HepG2 (cell line): ENCODE measurements around the gene AHCY. TPM values are rescaled to one million over a fixed set of nuclear protein-coding genes. Genes with fewer than 3 reads are reported as not detected.

Source experiments
- ATAC-seq: fragments of 200-7000 bp; cut with Tn5 transposase; 3 replicates; pipeline ENCODE4 v1.9.1; 2020; ENCODE audit warnings: mild to moderate bottlenecking, moderate library complexity
- BruUV-seq: library from RNA; stranded (reverse); fragments of 400-500 nt; replicated peaks from 2 replicates; lab custom pipeline; 2021; lab: Mats Ljungman, UMichigan
- CTCF ChIA-PET: fragments of 300-600 bp; formaldehyde crosslinking; extraction: SDS; loops from one replicate; lab custom pipeline; 2021; ENCODE audit warnings: low total read pairs, inconsistent platforms, low intra/inter-chr PET ratio; lab: Yijun Ruan, JAX
- POLR2A ChIA-PET: fragments of 350-600 bp; sonication (Branson Sonifier 250); formaldehyde crosslinking; loops from one replicate; lab custom pipeline; 2020; ENCODE audit warnings: antibody characterized with exemption, inconsistent platforms; lab: Yijun Ruan, JAX
- DNase-seq: peaks from one replicate; pipeline ENCODE4 v3.0.0-alpha.2; 2015; ENCODE audit warnings: low spot score
- FAIRE-seq: peaks from 3 replicates; lab custom pipeline; 2011; peaks lifted over from hg19 to GRCh38; lab: Jason Lieb, UNC
- H2AFZ ChIP-seq: one replicate; pipeline ENCODE4 v1.6.1; 2011; ENCODE audit warnings: low read length, inconsistent platforms
- H3K27ac ChIP-seq: fragments of 300-600 bp; 3 replicates; pipeline ENCODE4 v1.8.0; 2011; ENCODE audit warnings: mixed run types, mild to moderate bottlenecking, mixed read lengths, low read length, inconsistent platforms; ENCODE audit not compliant: insufficient read depth; ENCODE audit errors: extremely low read length
- H3K27me3 ChIP-seq, 2 experiments: fragments of 200-600 bp in 1 of 2; 2 replicates in 1 of 2; 3 replicates in 1 of 2; pipeline versions ENCODE4 v1.6.0 to v1.8.0; 2011; ENCODE audit warnings: low read length in 2 of 2, mild to moderate bottlenecking in 2 of 2, moderate library complexity in 2 of 2, inconsistent platforms in 1 of 2; ENCODE audit not compliant: insufficient read depth in 2 of 2, control insufficient read depth in 1 of 2
- H3K36me3 ChIP-seq, 2 experiments: fragments of 200-600 bp in 1 of 2; replicated peaks in 1 of 2; 2 replicates in 1 of 2; 3 replicates in 1 of 2; pipeline versions ENCODE4 v1.5.1 to v1.8.0; 2011; ENCODE audit warnings: low read length in 2 of 2, inconsistent platforms in 1 of 2; ENCODE audit not compliant: insufficient read depth in 2 of 2, control insufficient read depth in 1 of 2
- H3K4me1 ChIP-seq: 2 replicates; pipeline ENCODE4 v1.5.1; 2012; ENCODE audit warnings: low read length, inconsistent platforms; ENCODE audit not compliant: insufficient read depth
- H3K4me2 ChIP-seq: 2 replicates; pipeline ENCODE4 v1.6.0; 2011; ENCODE audit warnings: low read depth, low read length, inconsistent platforms
- H3K4me3 ChIP-seq, 3 experiments: fragments of 200-600 bp in 1 of 3; sonication (generic), shearing (Covaris generic) in 1 of 3; replicated peaks in 1 of 3; 2 replicates each; pipeline ENCODE4 v1.5.1; 2011 to 2016; ENCODE audit warnings: low read length in 3 of 3, inconsistent platforms in 2 of 3, low read depth in 2 of 3, mild to moderate bottlenecking in 2 of 3, control low read depth in 1 of 3, mixed read lengths in 1 of 3; ENCODE audit not compliant: insufficient read depth in 1 of 3
- H3K79me2 ChIP-seq: one replicate; pipeline ENCODE4 v1.6.1; 2011; ENCODE audit warnings: low read length, inconsistent platforms; ENCODE audit not compliant: insufficient read depth
- H3K9ac ChIP-seq: 2 replicates; pipeline ENCODE4 v1.6.0; 2011; ENCODE audit warnings: mild to moderate bottlenecking, low read depth, low read length, inconsistent platforms; ENCODE audit not compliant: insufficient read depth
- H3K9me3 ChIP-seq: 2 replicates; pipeline ENCODE4 v1.5.1; 2012; ENCODE audit warnings: mild to moderate bottlenecking, low read length
- H4K20me1 ChIP-seq: 2 replicates; pipeline ENCODE4 v1.6.0; 2011; ENCODE audit warnings: inconsistent platforms, mild to moderate bottlenecking, low read length, moderate library complexity; ENCODE audit not compliant: insufficient read depth
- RBAK ChIP-seq: sonication (generic); formaldehyde crosslinking; IDR thresholded peaks from 2 replicates; pipeline ENCODE4 v1.5.1; 2020; ENCODE audit warnings: mild to moderate bottlenecking, missing genetic modification reagents
- RBM39 ChIP-seq: fragments of 200-400 bp; formaldehyde crosslinking; IDR thresholded peaks from one replicate; pipeline ENCODE4 v1.6.1; 2018; ENCODE audit warnings: antibody characterized with exemption, mild to moderate bottlenecking, low read depth, low read length; ENCODE audit not compliant: poor library complexity, severe bottlenecking
- ZBTB38 ChIP-seq: sonication (generic); formaldehyde crosslinking; IDR thresholded peaks from 2 replicates; pipeline ENCODE4 v1.5.1; 2020; ENCODE audit warnings: mild to moderate bottlenecking, missing genetic modification reagents
- WGBS: methylation state at CpG from one replicate; pipeline ENCODE4 v1.1.6; 2017; ENCODE audit warnings: low lambda C conversion rate; 5-methylcytosine and 5-hydroxymethylcytosine counted together
- in situ Hi-C: cut with HindIII; loops from 2 replicates; pipeline ENCODE4 v1.10.0; 2017; ENCODE audit warnings: low pct_unique_long_range_greater_than_20kb; ENCODE audit not compliant: extremely low pct_ligation_motif_present
- intact Hi-C: fragments of 100-400 bp; cut with micrococcal nuclease; formaldehyde crosslinking; loops from one replicate; pipeline ENCODE4 v1.10.0; 2022; ENCODE audit not compliant: unreplicated experiment
- polyA plus RNA-seq, 8 experiments: library from polyadenylated mRNA; depleted of rRNA in 3 of 8; stranded (reverse) in 7 of 8; unstranded in 1 of 8; fragments of >200 nt; fragmentation: Illumina TruSeq in 4 of 8; extraction: Trizol in 4 of 8; gene quantifications; 2 replicates each; pipeline versions ENCODE4 v1.2.1 to v1.2.3, GENCODE V29; 2011 to 2016; ENCODE audit warnings: low read depth in 4 of 8, missing spikeins in 1 of 8, mixed read lengths in 1 of 8; ENCODE audit not compliant: insufficient read depth in 1 of 8
- total RNA-seq, 5 experiments: library from RNA; depleted of rRNA; stranded (reverse); fragments of >200 nt; fragmentation: Illumina TruSeq; extraction: Trizol; gene quantifications; 2 replicates each; pipeline ENCODE4 v1.2.3, GENCODE V29; 2016; ENCODE audit warnings: low read depth in 1 of 5
- TF ChIP-seq, protein P1 (sequence below): IDR thresholded peaks from 2 replicates; pipeline ENCODE4 v1.6.1; 2012; ENCODE audit warnings: low read depth, low read length, improper control_type of control experiment
- TF ChIP-seq, protein P2 (sequence below): sonication (generic); formaldehyde crosslinking; IDR thresholded peaks from 2 replicates; pipeline ENCODE4 v1.5.1; 2020; ENCODE audit warnings: mild to moderate bottlenecking, missing genetic modification reagents, borderline replicate concordance

The AHCY gene
- total and polyA plus RNA-seq, 2 of the 13 experiments (the other 11 are each of a cell fraction or from before 2014, with no cell fraction given) = 407 to 419 TPM

- no peak for FAIRE-seq
- 95% methylated on average over 12 of the region's 12 CpGs for WGBS
- peaks cover 6 to 7% of the 10 kb centered on the region in 2 experiments; a peak in 4 of 5 replicates for H3K36me3 ChIP-seq
These were observed 35.0 kb downstream of the AHCY start for GRCh38 chr20:34268145-34268544.

DNA sequence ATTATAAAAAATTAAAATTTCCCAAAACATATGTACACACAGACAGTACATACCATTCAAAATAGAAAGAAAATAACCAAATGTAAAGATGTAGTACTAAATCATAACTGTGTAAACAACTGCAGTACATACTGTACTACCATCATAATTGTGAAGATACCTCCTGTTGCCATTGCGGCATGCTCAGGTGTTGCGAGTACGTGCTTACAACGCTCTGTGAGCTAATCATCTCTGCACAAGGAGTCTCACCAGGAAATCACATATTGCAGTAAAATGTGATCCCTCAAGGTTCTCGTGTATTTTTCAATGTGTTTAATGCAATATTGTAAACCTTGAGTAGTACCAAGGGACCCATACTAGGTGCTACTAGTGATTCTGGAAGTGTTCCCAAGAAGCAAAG, 39.0 kb downstream of the AHCY start:
- Histone ChIP-seq H2AFZ (no peak overlapping the region), H3K4me3 (no peak overlapping the region), H3K27me3 (no peaks in the 10 kb centered on the region), H3K79me2 (no peaks in the 10 kb centered on the region), H3K4me1 (peaks cover 15% of the 10 kb centered on the region), H3K36me3 (no peaks in the 10 kb centered on the region; a peak in 2 of 5 replicates), H3K27ac (no peak overlapping the region), H3K9ac (no peak overlapping the region), H4K20me1 (no peaks in the 10 kb centered on the region), H3K4me2 (no peak overlapping the region), H3K9me3 (no peaks in the 10 kb centered on the region)
- FAIRE-seq = peak; percentile 26
- no TSS peak for BruUV-seq
- TF ChIP-seq RBAK = no peak
- TF ChIP-seq, protein P1, sequence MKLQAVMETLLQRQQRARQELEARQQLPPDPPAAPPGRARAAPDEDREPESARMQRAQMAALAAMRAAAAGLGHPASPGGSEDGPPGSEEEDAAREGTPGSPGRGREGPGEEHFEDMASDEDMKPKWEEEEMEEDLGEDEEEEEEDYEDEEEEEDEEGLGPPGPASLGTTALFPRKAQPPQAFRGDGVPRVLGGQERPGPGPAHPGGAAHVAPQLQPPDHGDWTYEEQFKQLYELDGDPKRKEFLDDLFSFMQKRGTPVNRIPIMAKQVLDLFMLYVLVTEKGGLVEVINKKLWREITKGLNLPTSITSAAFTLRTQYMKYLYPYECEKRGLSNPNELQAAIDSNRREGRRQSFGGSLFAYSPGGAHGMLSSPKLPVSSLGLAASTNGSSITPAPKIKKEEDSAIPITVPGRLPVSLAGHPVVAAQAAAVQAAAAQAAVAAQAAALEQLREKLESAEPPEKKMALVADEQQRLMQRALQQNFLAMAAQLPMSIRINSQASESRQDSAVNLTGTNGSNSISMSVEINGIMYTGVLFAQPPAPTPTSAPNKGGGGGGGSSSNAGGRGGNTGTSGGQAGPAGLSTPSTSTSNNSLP = 0 out of 2 replicates have a peak, but pooled peaks have one; percentile 16
- no peak for ATAC-seq
- ChIA-PET CTCF (no interaction called here), POLR2A (no interaction called here)
- in situ Hi-C loops = no loop called here
- DNase-seq = no peak
- intact Hi-C loops = no loop called here
- WGBS = 97% methylated on average over 5 of the region's 5 CpGs

More at GRCh38 chr20:34268145-34268544, 35.0 kb downstream of the AHCY start:
- no TSS peak for BruUV-seq
- Histone ChIP-seq H2AFZ (no peak overlapping the region), H3K27me3 (no peaks in the 10 kb centered on the region), H3K4me3 (no peak overlapping the region), H3K79me2 (no peaks in the 10 kb centered on the region), H3K4me2 (no peak overlapping the region), H3K9ac (no peak overlapping the region), H3K9me3 (no peaks in the 10 kb centered on the region), H3K4me1 (peaks cover 3% of the 10 kb centered on the region), H3K27ac (no peak overlapping the region), H4K20me1 (no peaks in the 10 kb centered on the region)
- ATAC-seq = no peak
- TF ChIP-seq ZBTB38 (CRISPR knock-in tag) (peak; percentile 61; the same call in 1 of the 2 replicates), RBM39 (peak; percentile 7)
- TF ChIP-seq, protein P2, sequence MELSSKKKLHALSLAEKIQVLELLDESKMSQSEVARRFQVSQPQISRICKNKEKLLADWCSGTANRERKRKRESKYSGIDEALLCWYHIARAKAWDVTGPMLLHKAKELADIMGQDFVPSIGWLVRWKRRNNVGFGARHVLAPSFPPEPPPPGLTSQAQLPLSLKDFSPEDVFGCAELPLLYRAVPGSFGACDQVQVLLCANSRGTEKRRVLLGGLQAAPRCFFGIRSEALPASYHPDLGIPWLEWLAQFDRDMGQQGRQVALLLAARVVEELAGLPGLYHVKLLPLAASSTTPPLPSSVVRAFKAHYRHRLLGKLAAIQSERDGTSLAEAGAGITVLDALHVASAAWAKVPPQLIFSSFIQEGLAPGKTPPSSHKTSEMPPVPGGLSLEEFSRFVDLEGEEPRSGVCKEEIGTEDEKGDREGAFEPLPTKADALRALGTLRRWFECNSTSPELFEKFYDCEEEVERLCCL (CRISPR knock-in tag) = no peak
- intact Hi-C loops = no loop called here
- ChIA-PET CTCF (no interaction called here), POLR2A (no interaction called here)
- in situ Hi-C loops = no loop called here
- no peak for DNase-seq
